ENCODE results near the gene SMAD3.

SMAD3 gene

DNA sequence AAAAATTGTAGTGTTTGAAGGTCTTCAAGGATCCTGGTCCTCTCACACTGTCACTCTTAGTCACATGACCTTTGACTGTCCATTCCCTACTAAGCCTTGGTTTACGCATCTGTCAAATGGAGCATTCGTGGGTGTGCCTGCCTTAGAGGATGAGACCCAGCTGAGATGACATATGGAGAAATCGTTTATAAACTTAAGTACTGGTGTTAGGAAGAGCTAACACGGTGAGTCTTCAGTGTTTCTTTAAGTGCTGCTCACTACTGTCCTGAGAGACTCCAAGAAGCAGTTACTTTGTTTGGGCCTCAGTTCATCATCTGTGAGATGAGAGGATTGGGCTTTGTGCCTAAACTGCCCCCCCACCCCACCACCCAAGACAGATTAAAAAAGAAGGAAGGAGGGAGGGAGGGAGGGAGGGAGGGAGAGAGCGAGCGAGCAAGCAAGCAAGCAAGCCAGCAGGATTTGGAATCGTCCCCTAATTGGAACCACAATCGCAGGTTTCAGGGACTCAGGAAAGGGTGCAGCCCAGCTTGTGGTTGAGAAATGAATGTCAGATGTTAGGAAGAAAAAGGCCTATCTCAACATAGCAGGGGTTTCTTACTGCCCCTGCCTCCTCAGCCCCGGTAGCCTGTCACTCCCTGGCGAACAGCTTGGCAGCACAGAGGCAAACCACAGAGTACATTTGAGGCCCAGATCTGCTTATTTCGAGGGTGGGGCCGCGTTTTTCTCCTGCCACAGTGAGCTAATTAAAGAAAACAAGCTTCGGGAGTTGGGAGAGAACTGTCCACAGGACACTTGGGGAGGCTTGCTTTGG, 32.7 kb downstream of the SMAD3 start:
- TF ChIP-seq, protein P1, sequence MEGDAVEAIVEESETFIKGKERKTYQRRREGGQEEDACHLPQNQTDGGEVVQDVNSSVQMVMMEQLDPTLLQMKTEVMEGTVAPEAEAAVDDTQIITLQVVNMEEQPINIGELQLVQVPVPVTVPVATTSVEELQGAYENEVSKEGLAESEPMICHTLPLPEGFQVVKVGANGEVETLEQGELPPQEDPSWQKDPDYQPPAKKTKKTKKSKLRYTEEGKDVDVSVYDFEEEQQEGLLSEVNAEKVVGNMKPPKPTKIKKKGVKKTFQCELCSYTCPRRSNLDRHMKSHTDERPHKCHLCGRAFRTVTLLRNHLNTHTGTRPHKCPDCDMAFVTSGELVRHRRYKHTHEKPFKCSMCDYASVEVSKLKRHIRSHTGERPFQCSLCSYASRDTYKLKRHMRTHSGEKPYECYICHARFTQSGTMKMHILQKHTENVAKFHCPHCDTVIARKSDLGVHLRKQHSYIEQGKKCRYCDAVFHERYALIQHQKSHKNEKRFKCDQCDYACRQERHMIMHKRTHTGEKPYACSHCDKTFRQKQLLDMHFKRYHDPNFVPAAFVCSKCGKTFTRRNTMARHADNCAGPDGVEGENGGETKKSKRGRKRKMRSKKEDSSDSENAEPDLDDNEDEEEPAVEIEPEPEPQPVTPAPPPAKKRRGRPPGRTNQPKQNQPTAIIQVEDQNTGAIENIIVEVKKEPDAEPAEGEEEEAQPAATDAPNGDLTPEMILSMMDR (IDR thresholded peaks at IDR 0.05; ENCODE audit: insufficient read depth, low read depth, low read length, missing control alignments) = no peak
- H3K4me3 ChIP-seq (ENCODE audit: low read depth, low read length) = no peak overlapping the region
- no peak for DNase-seq (ENCODE audit: low read depth)

DNA sequence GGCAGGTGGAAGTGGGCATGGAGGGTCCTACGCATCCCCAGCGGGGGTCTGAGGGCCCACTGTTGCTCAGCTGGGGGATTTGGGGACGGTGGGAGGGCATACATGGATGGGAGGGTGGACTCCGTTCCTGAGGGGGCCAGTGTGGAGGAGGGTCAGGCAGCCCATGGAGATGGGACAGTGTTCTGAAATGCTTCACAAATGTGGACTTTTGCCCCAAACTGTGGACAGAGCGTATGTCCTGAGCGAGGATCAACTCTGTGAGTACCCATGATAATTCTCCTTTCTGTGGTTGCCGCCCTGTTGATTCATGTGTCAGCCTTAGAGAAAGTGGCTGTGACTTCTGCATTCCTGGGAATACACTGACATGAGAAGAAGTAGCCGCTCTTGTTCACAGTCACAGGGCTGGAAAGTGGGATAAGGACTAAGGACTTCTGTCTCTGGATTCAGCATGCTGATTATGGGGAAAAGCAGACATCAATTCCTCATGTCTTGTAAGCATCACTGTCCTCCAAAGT, 33.4 kb downstream of the SMAD3 start:
- TF ChIP-seq, protein P1 (IDR thresholded peaks at IDR 0.05; ENCODE audit: insufficient read depth, low read depth, low read length, missing control alignments) = no peak
- no peak overlapping the region for H3K4me3 ChIP-seq (ENCODE audit: low read depth, low read length)
- DNase-seq (ENCODE audit: low read depth) = no peak

DNA sequence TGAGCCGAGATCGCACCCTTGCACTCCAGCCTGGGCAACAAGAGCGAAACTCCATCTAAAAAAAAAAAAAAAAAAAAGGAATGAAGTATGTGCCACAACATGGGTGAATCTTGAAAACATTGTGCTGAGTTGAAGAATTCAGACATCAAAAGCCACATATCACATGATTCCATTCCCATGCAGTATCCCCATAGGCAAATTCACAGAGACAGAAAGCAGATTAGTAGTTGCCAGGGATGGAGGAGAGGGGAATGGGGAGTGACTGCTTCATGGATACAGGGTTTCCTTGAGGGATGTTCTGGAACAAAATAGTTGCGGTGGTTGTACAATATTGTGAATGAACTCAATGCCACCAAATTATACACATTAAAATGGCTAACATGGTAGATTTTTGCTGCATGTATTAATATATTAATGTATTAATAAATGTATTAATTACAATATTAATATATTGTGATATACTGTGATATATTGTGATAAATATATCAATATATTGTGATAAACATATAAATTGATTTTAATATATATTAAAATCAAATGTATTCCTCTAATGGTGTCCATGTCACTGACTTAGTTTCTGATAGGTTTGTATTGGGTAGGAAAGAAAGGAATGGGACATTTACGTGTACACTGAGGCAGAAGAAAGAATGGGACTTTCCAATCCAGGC, 34.9 kb downstream of the SMAD3 start:
- H3K4me3 ChIP-seq (ENCODE audit: low read depth, low read length) = no peak overlapping the region
- DNase-seq (ENCODE audit: low read depth) = no peak
- TF ChIP-seq, protein P1 (IDR thresholded peaks at IDR 0.05; ENCODE audit: insufficient read depth, low read depth, low read length, missing control alignments) = no peak

DNA sequence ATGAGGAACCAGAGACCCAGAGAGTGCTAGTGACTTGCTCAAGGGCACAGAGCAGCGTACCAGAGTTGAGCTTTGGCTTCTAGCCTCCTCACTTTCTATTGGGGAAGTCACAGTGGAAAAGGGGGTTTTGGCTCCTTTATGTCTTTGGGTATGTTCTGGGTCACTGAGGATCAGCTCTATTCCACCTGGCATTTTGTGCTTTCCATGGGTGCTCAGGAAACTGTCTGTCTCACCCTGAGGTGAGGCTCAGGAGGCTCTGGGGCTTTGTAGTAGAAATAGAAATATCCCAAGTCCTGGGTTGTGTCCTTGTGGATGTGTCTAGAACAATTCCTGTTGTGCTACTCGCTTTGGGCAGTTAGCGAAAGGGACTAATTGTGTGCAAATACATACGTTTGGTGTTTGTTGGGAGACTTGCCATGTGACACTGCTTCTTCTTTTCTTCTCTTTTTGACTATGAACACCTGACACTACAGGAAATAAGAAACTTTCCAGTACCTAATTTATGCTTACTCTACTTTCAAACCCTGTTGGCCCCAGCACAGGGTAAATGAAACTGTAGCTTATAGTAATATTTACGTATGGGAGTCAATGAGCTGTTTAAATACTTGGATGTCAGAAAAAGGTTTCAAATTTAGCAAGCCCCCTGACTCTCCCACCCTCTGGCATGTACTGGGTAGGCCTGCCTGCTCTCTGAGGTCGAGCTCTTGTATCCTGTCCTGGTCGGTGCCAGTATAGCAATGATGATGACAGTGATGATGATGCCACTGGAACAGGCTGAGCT, 35.6 kb downstream of the SMAD3 start:
- DNase-seq (ENCODE audit: low read depth) = peak; percentile 90
- H3K4me3 ChIP-seq (ENCODE audit: low read depth, low read length) = peak overlapping the region; percentile 8
- TF ChIP-seq, protein P1 (IDR thresholded peaks at IDR 0.05; ENCODE audit: insufficient read depth, low read depth, low read length, missing control alignments) = no peak

DNA sequence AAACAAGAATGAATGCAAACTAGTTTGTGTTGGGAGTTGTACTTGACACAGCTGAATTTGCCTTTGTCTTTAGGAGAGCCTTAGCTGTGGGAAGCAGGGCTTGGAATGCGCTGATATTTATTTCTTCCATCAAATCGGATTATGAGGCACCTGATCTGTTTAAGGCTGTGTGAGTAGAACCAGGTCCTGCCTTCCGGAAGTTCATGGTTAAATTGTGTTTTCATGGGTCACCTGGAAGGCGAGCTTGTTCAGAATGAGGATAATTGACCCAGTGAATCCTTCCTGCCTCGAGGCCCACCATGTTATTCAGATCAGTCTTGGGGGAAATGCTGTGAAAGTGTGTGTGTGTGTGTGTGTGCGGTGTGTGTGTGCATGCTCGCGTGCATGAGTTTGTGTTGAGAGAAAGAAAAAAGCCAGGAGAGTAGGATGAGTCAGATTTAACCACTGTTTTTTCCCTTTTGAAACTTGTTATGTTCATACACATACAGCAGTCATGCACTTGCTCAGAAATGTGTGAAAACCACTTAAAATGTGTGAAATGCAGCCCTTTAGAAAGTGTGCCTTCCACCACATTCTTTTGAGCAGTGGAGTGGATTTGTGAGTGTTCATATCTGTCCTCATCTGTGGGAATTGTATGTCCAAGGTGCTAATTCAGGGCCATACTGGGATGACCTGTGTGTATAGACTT, 36.7 kb downstream of the SMAD3 start:
- no peak overlapping the region; the same call in 1 of the 2 replicates for H3K4me3 ChIP-seq (ENCODE audit: low read depth, low read length)
- DNase-seq (ENCODE audit: low read depth) = peak; percentile 95
- TF ChIP-seq, protein P1 (IDR thresholded peaks at IDR 0.05; ENCODE audit: insufficient read depth, low read depth, low read length, missing control alignments) = no peak

DNA sequence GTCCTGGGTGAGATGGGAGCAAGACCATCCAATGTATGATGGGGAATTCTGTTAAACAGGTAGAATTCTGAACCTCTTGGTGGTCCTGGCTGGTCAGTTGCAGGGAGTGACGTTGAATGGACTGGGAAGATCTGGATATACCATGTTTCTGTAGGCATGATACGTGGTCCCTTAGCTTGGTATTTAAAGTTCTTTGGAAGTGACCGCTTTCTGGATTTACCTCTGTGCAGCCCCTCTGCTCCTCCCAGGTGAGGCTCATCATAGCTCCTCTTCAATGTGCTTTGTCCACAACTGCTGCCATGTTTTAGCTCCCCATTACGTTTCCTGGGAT, 37.2 kb downstream of the SMAD3 start:
- TF ChIP-seq, protein P1 (IDR thresholded peaks at IDR 0.05; ENCODE audit: insufficient read depth, low read depth, low read length, missing control alignments) = no peak
- DNase-seq (ENCODE audit: low read depth) = no peak

More for the DNA sequence above, 37.2 kb downstream of the SMAD3 start:
- H3K4me3 ChIP-seq (ENCODE audit: low read depth, low read length) = no peak overlapping the region

Data from GM12865 (cell line).